PFSK-1 (cell line): ENCODE measurements around the gene ANKS3.

Experiments used
- POLR2AphosphoS5 ChIP-seq: IDR thresholded peaks from 2 replicates; pipeline ENCODE4 v1.6.1; 2012; ENCODE audit warnings: low read depth, mild to moderate bottlenecking, control low read depth, low read length, moderate library complexity
- REST ChIP-seq, 2 experiments: IDR thresholded peaks; 2 replicates each; pipeline versions ENCODE4 v1.6.1 to v1.8.0; 2011 to 2012; ENCODE audit warnings: low read depth in 2 of 2, low read length in 2 of 2, control low read depth in 1 of 2, inconsistent platforms in 1 of 2, mild to moderate bottlenecking in 1 of 2, moderate library complexity in 1 of 2; ENCODE audit not compliant: insufficient read depth in 1 of 2
- SIN3A ChIP-seq: IDR thresholded peaks from 2 replicates; pipeline ENCODE4 v1.6.1; 2012; ENCODE audit warnings: mild to moderate bottlenecking, low read length, moderate library complexity, borderline replicate concordance; ENCODE audit not compliant: insufficient read depth

GRCh38 chr16:4762205-4762604 lies 28.1 kb upstream of the ANKS3 start:
- TF ChIP-seq SIN3A (no peak), REST (IDR thresholded peaks at IDR 0.05; ENCODE audit: insufficient read depth in 1 of 2, low read depth in 2 of 2, low read length in 2 of 2) (no peak), POLR2AphosphoS5 (no peak)
